ENCODE measurements around the gene CHST12. TPM values are rescaled to one million over a fixed set of nuclear protein-coding genes. Genes with fewer than 3 reads are reported as not detected.

The CHST12 gene
- total RNA-seq, 1 donor from 2014 or later: 18.5 TPM

DNA sequence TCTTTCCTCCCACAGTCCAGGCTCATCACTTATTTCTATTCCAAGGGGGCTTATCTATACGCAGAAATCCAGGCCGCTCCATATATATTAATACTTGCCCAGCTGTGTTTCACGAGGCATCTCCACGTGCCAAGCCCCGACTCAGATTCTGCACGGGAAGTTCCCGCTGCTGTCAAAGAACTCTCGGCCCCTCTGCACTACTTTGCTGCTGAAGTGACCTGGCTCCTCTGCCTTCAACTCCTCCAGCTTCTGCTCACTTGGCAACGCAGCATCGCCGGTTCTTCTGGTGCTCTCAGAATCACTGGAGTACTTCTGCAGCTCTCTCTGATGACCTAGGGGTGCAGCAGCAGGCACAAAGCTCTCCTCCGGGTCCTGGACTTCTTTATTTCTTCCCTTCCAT lies 9.7 kb upstream of the CHST12 start:
- peaks cover 7% of the 10 kb centered on the region for H3K4me1 ChIP-seq (ENCODE audit: insufficient read depth, low read length)
- FAIRE-seq (no peak), DNase-seq (ENCODE audit: low read depth) (no peak)
- H3K27me3 ChIP-seq (ENCODE audit: insufficient read depth, low read length): peaks cover 4% of the 10 kb centered on the region
- Mint-ChIP-seq H3K4me1 (ENCODE audit: low read depth, unreplicated experiment) (peaks cover 5% of the 10 kb centered on the region), H3K27me3 (ENCODE audit: low read depth, unreplicated experiment) (peaks cover 10% of the 10 kb centered on the region), H3K36me3 (ENCODE audit: low read depth, unreplicated experiment) (peaks cover 8% of the 10 kb centered on the region), H3K27ac (ENCODE audit: unreplicated experiment) (no peak overlapping the region), H3K9me3 (ENCODE audit: unreplicated experiment) (peaks cover 2% of the 10 kb centered on the region), H3K4me3 (ENCODE audit: unreplicated experiment) (no peak overlapping the region)
- no peak overlapping the region for H3K9ac ChIP-seq (ENCODE audit: low read length)
- H4K20me1 ChIP-seq (ENCODE audit: insufficient read depth, low read length): no peaks in the 10 kb centered on the region
- TF ChIP-seq EZH2 (IDR thresholded peaks at IDR 0.05; ENCODE audit: insufficient read depth, low read length): no peak
- TF ChIP-seq, protein P1, sequence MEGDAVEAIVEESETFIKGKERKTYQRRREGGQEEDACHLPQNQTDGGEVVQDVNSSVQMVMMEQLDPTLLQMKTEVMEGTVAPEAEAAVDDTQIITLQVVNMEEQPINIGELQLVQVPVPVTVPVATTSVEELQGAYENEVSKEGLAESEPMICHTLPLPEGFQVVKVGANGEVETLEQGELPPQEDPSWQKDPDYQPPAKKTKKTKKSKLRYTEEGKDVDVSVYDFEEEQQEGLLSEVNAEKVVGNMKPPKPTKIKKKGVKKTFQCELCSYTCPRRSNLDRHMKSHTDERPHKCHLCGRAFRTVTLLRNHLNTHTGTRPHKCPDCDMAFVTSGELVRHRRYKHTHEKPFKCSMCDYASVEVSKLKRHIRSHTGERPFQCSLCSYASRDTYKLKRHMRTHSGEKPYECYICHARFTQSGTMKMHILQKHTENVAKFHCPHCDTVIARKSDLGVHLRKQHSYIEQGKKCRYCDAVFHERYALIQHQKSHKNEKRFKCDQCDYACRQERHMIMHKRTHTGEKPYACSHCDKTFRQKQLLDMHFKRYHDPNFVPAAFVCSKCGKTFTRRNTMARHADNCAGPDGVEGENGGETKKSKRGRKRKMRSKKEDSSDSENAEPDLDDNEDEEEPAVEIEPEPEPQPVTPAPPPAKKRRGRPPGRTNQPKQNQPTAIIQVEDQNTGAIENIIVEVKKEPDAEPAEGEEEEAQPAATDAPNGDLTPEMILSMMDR (IDR thresholded peaks at IDR 0.05; ENCODE audit: insufficient read depth, low read depth, low read length): no peak
- H3K4me2 ChIP-seq (ENCODE audit: low read length): no peak overlapping the region
- H3K36me3 ChIP-seq (ENCODE audit: insufficient read depth, low read length): no peaks in the 10 kb centered on the region
- H2AFZ ChIP-seq (ENCODE audit: low read depth, low read length): no peak overlapping the region
- no peak overlapping the region for H3K4me3 ChIP-seq (ENCODE audit: insufficient read depth, low read depth, low read length)
- no peaks in the 10 kb centered on the region for H3K79me2 ChIP-seq (ENCODE audit: insufficient read depth, low read length)
- H3K9me3 ChIP-seq (ENCODE audit: insufficient read depth, low read depth, low read length): no peaks in the 10 kb centered on the region
- no peak overlapping the region for H3K27ac ChIP-seq (ENCODE audit: low read depth, low read length)

DNA sequence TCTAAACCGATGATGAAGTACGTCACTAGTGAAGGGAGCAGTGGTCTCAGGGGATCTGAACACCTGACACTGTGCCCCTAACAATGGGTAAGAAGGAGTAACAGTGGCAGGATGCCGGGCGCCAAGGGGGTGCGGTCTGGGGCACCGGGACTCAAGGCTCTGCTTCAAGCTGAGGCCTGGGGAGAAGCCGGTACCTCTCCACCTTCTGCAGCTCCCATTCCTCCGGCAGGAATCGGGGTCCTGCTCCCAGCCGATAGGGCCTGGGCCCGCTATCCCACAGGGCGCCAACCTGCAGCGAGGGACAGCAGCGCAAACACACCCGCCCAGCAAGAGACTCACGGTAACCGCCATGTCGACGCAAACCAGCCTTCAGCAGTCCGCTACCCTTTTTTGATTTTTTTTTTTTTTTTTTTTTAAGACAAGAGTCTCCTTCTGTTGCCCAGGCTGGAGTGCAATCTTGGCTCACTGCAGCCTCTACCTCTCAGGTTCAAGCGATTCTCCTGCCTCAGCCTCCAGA lies 8.8 kb upstream of the CHST12 start:
- Histone ChIP-seq H3K36me3 (ENCODE audit: insufficient read depth, low read length) (no peaks in the 10 kb centered on the region), H3K9me3 (ENCODE audit: insufficient read depth, low read depth, low read length) (no peaks in the 10 kb centered on the region), H3K4me1 (ENCODE audit: insufficient read depth, low read length) (peaks cover 10% of the 10 kb centered on the region), H3K4me3 (ENCODE audit: insufficient read depth, low read depth, low read length) (no peak overlapping the region), H3K9ac (ENCODE audit: low read length) (no peak overlapping the region), H3K4me2 (ENCODE audit: low read length) (no peak overlapping the region), H3K27ac (ENCODE audit: low read depth, low read length) (no peak overlapping the region), H4K20me1 (ENCODE audit: insufficient read depth, low read length) (no peaks in the 10 kb centered on the region), H3K79me2 (ENCODE audit: insufficient read depth, low read length) (no peaks in the 10 kb centered on the region), H2AFZ (ENCODE audit: low read depth, low read length) (no peak overlapping the region), H3K27me3 (ENCODE audit: insufficient read depth, low read length) (peaks cover 4% of the 10 kb centered on the region)
- H3K4me1 Mint-ChIP-seq (ENCODE audit: low read depth, unreplicated experiment): peaks cover 5% of the 10 kb centered on the region
- H3K27me3 Mint-ChIP-seq (ENCODE audit: low read depth, unreplicated experiment): peaks cover 10% of the 10 kb centered on the region
- peaks cover 2% of the 10 kb centered on the region for H3K9me3 Mint-ChIP-seq (ENCODE audit: unreplicated experiment)
- FAIRE-seq: no peak
- DNase-seq (ENCODE audit: low read depth): no peak
- peaks cover 7% of the 10 kb centered on the region for H3K36me3 Mint-ChIP-seq (ENCODE audit: low read depth, unreplicated experiment)
- no peak overlapping the region for H3K27ac Mint-ChIP-seq (ENCODE audit: unreplicated experiment)
- no peak for TF ChIP-seq EZH2 (IDR thresholded peaks at IDR 0.05; ENCODE audit: insufficient read depth, low read length)
- TF ChIP-seq, protein P1 (IDR thresholded peaks at IDR 0.05; ENCODE audit: insufficient read depth, low read depth, low read length): no peak
- H3K4me3 Mint-ChIP-seq (ENCODE audit: unreplicated experiment): no peak overlapping the region

DNA sequence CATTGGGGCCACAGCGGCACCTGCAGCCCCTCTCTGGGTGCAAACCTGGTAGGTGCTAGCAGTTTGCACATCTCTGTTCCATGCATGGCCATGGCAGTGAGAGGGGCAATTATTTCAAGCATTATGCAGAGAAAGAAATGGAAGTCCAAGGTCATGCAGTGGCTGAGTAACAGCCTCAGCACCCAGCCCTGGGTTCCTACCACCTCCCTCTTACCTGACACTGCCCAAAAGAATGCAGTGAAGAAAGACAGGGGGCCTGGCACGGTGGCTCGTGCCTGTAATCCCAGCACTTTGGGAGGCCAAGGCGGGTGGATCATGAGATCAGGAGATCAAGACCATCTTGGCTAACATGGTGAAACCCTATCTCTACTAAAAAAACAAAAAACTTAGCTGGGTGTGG lies 4.9 kb upstream of the CHST12 start:
- Histone ChIP-seq H3K36me3 (ENCODE audit: insufficient read depth, low read length) (no peaks in the 10 kb centered on the region), H4K20me1 (ENCODE audit: insufficient read depth, low read length) (no peaks in the 10 kb centered on the region), H3K4me3 (ENCODE audit: insufficient read depth, low read depth, low read length) (no peak overlapping the region), H2AFZ (ENCODE audit: low read depth, low read length) (no peak overlapping the region), H3K4me1 (ENCODE audit: insufficient read depth, low read length) (peaks cover 14% of the 10 kb centered on the region), H3K79me2 (ENCODE audit: insufficient read depth, low read length) (no peaks in the 10 kb centered on the region), H3K9me3 (ENCODE audit: insufficient read depth, low read depth, low read length) (no peaks in the 10 kb centered on the region), H3K27ac (ENCODE audit: low read depth, low read length) (no peak overlapping the region), H3K4me2 (ENCODE audit: low read length) (no peak overlapping the region), H3K27me3 (ENCODE audit: insufficient read depth, low read length) (peaks cover 4% of the 10 kb centered on the region), H3K9ac (ENCODE audit: low read length) (no peak overlapping the region)
- DNase-seq (ENCODE audit: low read depth) (no peak), FAIRE-seq (no peak)
- H3K4me3 Mint-ChIP-seq (ENCODE audit: unreplicated experiment): no peak overlapping the region
- H3K9me3 Mint-ChIP-seq (ENCODE audit: unreplicated experiment): peaks cover 2% of the 10 kb centered on the region
- no peak overlapping the region for H3K27ac Mint-ChIP-seq (ENCODE audit: unreplicated experiment)
- TF ChIP-seq, protein P1 (IDR thresholded peaks at IDR 0.05; ENCODE audit: insufficient read depth, low read depth, low read length): no peak
- TF ChIP-seq EZH2 (IDR thresholded peaks at IDR 0.05; ENCODE audit: insufficient read depth, low read length): no peak
- H3K4me1 Mint-ChIP-seq (ENCODE audit: low read depth, unreplicated experiment): peaks cover 14% of the 10 kb centered on the region
- H3K36me3 Mint-ChIP-seq (ENCODE audit: low read depth, unreplicated experiment): peaks cover 2% of the 10 kb centered on the region
- peaks cover 7% of the 10 kb centered on the region for H3K27me3 Mint-ChIP-seq (ENCODE audit: low read depth, unreplicated experiment)

Measured in astrocyte (in vitro differentiated cells and primary cell).